H1 (cell line): ENCODE measurements around the gene OLA1. TPM values are rescaled to one million over a fixed set of nuclear protein-coding genes. Genes with fewer than 3 reads are reported as not detected.

ENCODE experiments used
- GTF2F1 ChIP-seq: IDR thresholded peaks from 2 replicates; pipeline ENCODE4 v1.6.1; 2012; ENCODE audit warnings: low read depth, low read length, improper control_type of control experiment, borderline replicate concordance
- HDAC2 ChIP-seq, 2 experiments: fragments of 300-600 bp in 1 of 2; sonication (generic) in 1 of 2; IDR thresholded peaks; 2 replicates each; pipeline ENCODE4 v1.6.1; 2011 to 2012; ENCODE audit warnings: low read depth in 2 of 2, low read length in 2 of 2, mild to moderate bottlenecking in 2 of 2, moderate library complexity in 2 of 2, borderline replicate concordance in 1 of 2, inconsistent platforms in 1 of 2
- HDAC6 ChIP-seq: IDR thresholded peaks from one replicate; pipeline ENCODE4 v1.7.1; 2012; ENCODE audit warnings: low read depth, mild to moderate bottlenecking, inconsistent platforms, low read length, moderate library complexity
- KDM1A ChIP-seq: fragments of 200-600, 300-600 bp; sonication (generic); IDR thresholded peaks from 2 replicates; pipeline ENCODE4 v1.7.1; 2016; ENCODE audit warnings: mild to moderate bottlenecking, low read length, borderline replicate concordance
- SIN3A ChIP-seq, 2 experiments: IDR thresholded peaks in 1 of 2; conservative IDR thresholded peaks in 1 of 2; 2 replicates each; pipeline ENCODE4 v1.6.1; 2011 to 2012; ENCODE audit warnings: low read length in 2 of 2, improper control_type of control experiment in 1 of 2, low read depth in 1 of 2, mild to moderate bottlenecking in 1 of 2
- SIRT6 ChIP-seq: IDR thresholded peaks from one replicate; pipeline ENCODE4 v1.7.1; 2012; ENCODE audit warnings: low read length, inconsistent platforms
- SP1 ChIP-seq: IDR thresholded peaks from 2 replicates; pipeline ENCODE4 v1.6.1; 2011; ENCODE audit warnings: low read depth, low read length
- polyA plus RNA-seq, 7 experiments: library from polyadenylated mRNA; depleted of rRNA in 3 of 7; stranded (reverse) in 5 of 7; unstranded in 2 of 7; fragments of >200 nt in 5 of 7; fragments of 200-250 nt in 2 of 7; gene quantifications; 1 replicate in 5 of 7; 2 replicates in 1 of 7; 4 replicates in 1 of 7; pipeline versions ENCODE4 v1.2.1 to v1.2.3, GENCODE V29; 2011 to 2013; ENCODE audit warnings: missing spikeins in 2 of 7, mixed read lengths in 2 of 7
- total RNA-seq: library from RNA; stranded (reverse); fragmentation: NEBNext Ultra II Directional; extraction: Animal tissue kit (Norgen Biotek cat#: 25700); gene quantifications from 2 replicates; pipeline ENCODE4 v1.2.1, GENCODE V29; 2021
- TF ChIP-seq, protein P1 (sequence below): IDR thresholded peaks from 2 replicates; pipeline ENCODE4 v1.6.1; 2012; ENCODE audit warnings: low read length, inconsistent platforms
- TF ChIP-seq, protein P2 (sequence below): IDR thresholded peaks from 2 replicates; pipeline ENCODE4 v1.6.1; 2012; ENCODE audit warnings: inconsistent platforms

OLA1 gene
- total and polyA plus RNA-seq, 2 of the 8 experiments (the other 6 are each of a cell fraction or from before 2014, with no cell fraction given) = 39.3 to 158 TPM

DNA sequence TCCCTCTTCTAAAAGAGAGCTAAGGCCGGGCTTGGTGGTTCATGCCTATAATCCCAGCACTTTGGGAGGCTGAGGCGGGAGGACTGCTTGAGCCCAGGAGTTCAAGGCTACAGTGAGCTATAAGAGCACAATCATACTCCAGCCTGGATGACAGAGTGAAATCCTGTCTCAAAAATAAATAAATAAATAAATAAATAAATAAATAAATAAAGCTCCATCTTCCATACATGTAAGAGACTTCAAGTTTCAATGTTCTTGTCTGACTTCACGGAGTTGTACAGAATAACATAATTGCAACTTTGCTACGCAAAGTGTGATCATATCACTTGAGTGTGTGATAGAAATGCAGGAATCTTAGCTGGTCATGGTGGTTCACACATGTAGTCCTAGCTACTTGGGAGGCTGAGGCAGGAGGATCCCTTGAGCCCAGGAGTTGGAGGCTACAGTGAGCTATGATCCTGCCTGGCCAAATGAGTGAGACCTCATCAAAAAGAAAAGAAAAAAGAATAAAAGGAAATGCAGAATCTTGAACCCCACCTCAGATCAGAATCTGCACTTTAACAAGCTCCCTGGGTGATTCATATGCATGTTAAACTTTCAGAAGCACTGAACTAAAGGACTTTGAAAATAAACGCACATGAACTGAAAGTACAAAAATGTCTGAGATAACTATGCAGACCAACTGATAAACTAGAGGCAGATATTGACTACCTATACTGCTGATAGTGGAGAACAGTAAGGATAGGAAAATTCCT is 159.4 kb downstream of the OLA1 start (continued):
- TF ChIP-seq, protein P1, sequence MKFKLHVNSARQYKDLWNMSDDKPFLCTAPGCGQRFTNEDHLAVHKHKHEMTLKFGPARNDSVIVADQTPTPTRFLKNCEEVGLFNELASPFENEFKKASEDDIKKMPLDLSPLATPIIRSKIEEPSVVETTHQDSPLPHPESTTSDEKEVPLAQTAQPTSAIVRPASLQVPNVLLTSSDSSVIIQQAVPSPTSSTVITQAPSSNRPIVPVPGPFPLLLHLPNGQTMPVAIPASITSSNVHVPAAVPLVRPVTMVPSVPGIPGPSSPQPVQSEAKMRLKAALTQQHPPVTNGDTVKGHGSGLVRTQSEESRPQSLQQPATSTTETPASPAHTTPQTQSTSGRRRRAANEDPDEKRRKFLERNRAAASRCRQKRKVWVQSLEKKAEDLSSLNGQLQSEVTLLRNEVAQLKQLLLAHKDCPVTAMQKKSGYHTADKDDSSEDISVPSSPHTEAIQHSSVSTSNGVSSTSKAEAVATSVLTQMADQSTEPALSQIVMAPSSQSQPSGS = no peak
- TF ChIP-seq SIRT6 (no peak), KDM1A (no peak), SP1 (no peak), SIN3A (conservative IDR thresholded peaks at IDR 0.05 in 1 of 2, IDR thresholded peaks at IDR 0.05 in 1 of 2; ENCODE audit: low read depth in 1 of 2, low read length in 2 of 2) (no peak), HDAC2 (IDR thresholded peaks at IDR 0.05; ENCODE audit: borderline replicate concordance in 1 of 2, low read depth in 2 of 2, low read length in 2 of 2) (no peak), GTF2F1 (no peak), HDAC6 (no peak)
- TF ChIP-seq, protein P2, sequence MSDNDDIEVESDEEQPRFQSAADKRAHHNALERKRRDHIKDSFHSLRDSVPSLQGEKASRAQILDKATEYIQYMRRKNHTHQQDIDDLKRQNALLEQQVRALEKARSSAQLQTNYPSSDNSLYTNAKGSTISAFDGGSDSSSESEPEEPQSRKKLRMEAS = no peak
